ENCODE measurements around the gene CLIP4. TPM values are rescaled to one million over a fixed set of nuclear protein-coding genes. Genes with fewer than 3 reads are reported as not detected.

The CLIP4 gene
- polyA plus RNA-seq, 1 experiment = 71.4 TPM

DNA sequence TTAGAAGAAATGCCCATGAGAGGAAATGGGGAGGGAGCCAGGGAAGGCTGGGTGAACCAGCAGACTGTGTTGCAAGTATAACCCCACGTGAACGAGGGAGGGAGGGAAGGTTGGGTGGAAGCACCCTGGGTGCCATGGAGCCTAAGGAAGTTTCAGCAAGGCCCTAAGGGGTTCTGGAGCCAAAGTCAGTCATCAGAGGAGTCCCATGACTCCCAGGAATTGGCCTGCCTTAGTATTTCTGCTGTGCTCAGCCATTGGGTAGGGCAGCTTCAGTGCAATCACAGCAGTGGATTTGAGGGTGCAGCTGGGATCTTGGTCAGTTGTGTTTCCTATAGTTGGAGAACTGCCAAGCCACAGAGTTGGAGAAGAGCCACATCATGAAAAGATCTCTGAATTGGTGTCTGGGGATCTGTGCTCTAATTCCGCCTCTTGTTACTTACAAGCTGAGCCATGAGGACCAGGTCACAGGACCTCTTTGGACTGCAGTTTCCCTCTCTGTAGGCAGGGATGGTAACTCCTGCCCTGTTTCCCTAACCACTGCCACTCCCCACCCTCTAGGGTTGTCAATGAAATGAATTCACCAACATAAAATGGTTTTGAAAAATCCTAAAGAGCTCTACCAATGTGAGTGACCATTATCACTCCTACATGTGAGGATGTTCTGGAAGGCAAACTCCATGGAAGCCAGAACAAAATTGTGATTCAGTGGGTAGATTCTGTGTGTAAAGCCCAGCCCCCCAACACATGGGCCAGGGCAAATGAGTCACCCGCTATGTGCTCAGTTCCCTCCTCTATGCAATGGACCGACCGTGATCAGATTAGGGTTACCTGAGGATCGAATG, 108.9 kb downstream of the CLIP4 start:
- TF ChIP-seq, protein P1, sequence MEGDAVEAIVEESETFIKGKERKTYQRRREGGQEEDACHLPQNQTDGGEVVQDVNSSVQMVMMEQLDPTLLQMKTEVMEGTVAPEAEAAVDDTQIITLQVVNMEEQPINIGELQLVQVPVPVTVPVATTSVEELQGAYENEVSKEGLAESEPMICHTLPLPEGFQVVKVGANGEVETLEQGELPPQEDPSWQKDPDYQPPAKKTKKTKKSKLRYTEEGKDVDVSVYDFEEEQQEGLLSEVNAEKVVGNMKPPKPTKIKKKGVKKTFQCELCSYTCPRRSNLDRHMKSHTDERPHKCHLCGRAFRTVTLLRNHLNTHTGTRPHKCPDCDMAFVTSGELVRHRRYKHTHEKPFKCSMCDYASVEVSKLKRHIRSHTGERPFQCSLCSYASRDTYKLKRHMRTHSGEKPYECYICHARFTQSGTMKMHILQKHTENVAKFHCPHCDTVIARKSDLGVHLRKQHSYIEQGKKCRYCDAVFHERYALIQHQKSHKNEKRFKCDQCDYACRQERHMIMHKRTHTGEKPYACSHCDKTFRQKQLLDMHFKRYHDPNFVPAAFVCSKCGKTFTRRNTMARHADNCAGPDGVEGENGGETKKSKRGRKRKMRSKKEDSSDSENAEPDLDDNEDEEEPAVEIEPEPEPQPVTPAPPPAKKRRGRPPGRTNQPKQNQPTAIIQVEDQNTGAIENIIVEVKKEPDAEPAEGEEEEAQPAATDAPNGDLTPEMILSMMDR (IDR thresholded peaks at IDR 0.05; ENCODE audit: low read depth, low read length) = no peak
- Histone ChIP-seq H3K9me3 (ENCODE audit: control insufficient read depth, insufficient read depth, low read length) (no peaks in the 10 kb centered on the region), H3K27ac (ENCODE audit: low read depth, low read length) (no peak overlapping the region), H3K4me3 (ENCODE audit: low read depth, low read length) (no peak overlapping the region), H3K27me3 (ENCODE audit: control insufficient read depth, insufficient read depth, low read length) (peaks cover 27% of the 10 kb centered on the region)
- peak; percentile 11 for DNase-seq (ENCODE audit: low read depth, low spot score)
- CTCF ChIA-PET = interaction anchor here (1.0 kb wide), 1 partner anchor 15 kb away, joined by 3 read pairs; no protein-coding TSS in a partner anchor
- POLR2A ChIA-PET = interaction anchor here (0.9 kb wide), 1 partner anchor 30 kb away, joined by 6 read pairs; no protein-coding TSS in a partner anchor

DNA sequence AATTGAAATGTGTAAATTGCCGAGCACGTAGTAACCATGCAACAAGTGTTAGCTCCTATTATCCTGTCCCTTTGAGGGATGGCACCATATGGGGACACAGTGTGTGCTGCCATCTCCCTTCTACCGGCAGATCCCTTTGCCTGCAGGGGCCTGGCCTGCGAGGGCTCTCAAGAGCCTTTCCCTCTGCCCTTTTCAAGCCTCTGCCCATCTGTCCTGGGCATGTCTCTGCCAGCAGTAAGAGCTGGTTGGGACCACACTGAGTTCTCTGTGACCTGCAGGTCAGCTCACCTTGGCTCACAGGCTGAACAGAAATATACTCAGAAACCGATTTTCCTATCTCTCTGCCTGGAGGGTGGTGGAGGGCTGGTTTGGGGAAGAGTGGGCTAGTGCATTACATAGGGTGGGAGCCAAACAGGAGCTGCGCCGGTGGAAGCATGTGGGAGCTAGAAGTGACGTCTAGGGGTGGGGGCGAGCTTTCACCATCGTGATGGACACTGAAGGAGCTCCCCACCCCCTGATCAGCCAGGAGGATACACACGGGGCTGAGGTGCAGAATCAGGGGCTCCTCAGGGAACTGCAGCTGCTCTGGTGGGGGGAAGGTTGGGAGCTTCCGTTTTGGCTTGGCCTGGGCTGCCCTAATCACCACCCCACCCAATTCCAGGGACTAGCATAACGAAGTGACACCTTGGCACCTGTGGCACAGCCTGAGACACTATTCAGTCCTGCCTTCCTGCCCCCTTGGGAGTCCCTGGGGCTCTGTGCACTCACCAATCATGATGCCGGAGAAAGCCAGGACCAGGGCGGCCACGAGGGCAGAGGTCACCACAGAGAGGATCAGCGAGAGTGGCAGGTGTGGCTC, 109.7 kb downstream of the CLIP4 start:
- CTCF ChIA-PET = no interaction called here
- Histone ChIP-seq H3K9me3 (ENCODE audit: control insufficient read depth, insufficient read depth, low read length) (no peaks in the 10 kb centered on the region), H3K27ac (ENCODE audit: low read depth, low read length) (no peak overlapping the region), H3K27me3 (ENCODE audit: control insufficient read depth, insufficient read depth, low read length) (peaks cover 30% of the 10 kb centered on the region), H3K4me3 (ENCODE audit: low read depth, low read length) (no peak overlapping the region)
- POLR2A ChIA-PET = no interaction called here
- DNase-seq (ENCODE audit: low read depth, low spot score) = no peak
- TF ChIP-seq, protein P1 (IDR thresholded peaks at IDR 0.05; ENCODE audit: low read depth, low read length) = no peak

- peaks cover 26% of the 10 kb centered on the region for H3K27me3 ChIP-seq (ENCODE audit: control insufficient read depth, insufficient read depth, low read length)
- ChIA-PET CTCF (no interaction called here), POLR2A (no interaction called here)
- no peak overlapping the region for H3K27ac ChIP-seq (ENCODE audit: low read depth, low read length)
- no peaks in the 10 kb centered on the region for H3K9me3 ChIP-seq (ENCODE audit: control insufficient read depth, insufficient read depth, low read length)
- TF ChIP-seq, protein P1 (IDR thresholded peaks at IDR 0.05; ENCODE audit: low read depth, low read length) = no peak
- no peak overlapping the region for H3K4me3 ChIP-seq (ENCODE audit: low read depth, low read length)
- no peak for DNase-seq (ENCODE audit: low read depth, low spot score)
Measured at GRCh38 chr2:29225814-29226213, 110.6 kb downstream of the CLIP4 start.

DNA sequence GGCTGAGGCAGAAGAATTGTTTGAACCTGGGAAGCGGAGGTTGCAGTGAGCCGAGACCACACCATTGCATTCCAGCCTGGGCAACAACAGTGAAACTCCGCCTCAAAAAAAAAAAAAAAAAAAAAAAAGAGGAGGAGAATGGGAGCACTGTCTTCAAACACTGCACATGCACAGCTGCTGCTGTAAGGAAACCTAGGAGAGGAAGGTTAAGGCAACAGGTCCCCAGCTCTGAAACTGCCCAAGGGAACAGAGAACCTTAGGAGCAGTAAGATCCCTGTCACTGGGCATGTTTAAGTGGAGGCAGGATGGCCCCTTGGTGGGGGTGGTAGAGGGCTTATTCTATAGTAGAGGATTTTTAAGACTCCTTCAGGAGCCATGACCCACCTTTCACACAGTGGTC, 111.2 kb downstream of the CLIP4 start:
- POLR2A ChIA-PET = no interaction called here
- no peak overlapping the region for H3K27ac ChIP-seq (ENCODE audit: low read depth, low read length)
- peaks cover 22% of the 10 kb centered on the region for H3K27me3 ChIP-seq (ENCODE audit: control insufficient read depth, insufficient read depth, low read length)
- no peak overlapping the region for H3K4me3 ChIP-seq (ENCODE audit: low read depth, low read length)
- TF ChIP-seq, protein P1 (IDR thresholded peaks at IDR 0.05; ENCODE audit: low read depth, low read length) = no peak
- DNase-seq (ENCODE audit: low read depth, low spot score) = no peak
- CTCF ChIA-PET = no interaction called here
- H3K9me3 ChIP-seq (ENCODE audit: control insufficient read depth, insufficient read depth, low read length) = no peaks in the 10 kb centered on the region

GRCh38 chr2:29226808-29227207, 111.6 kb downstream of the CLIP4 start:
- no peak overlapping the region for H3K4me3 ChIP-seq (ENCODE audit: low read depth, low read length)
- POLR2A ChIA-PET = no interaction called here

More at GRCh38 chr2:29226808-29227207, 111.6 kb downstream of the CLIP4 start:
- no peak for DNase-seq (ENCODE audit: low read depth, low spot score)
- CTCF ChIA-PET = no interaction called here
- Histone ChIP-seq H3K27ac (ENCODE audit: low read depth, low read length) (no peak overlapping the region), H3K27me3 (ENCODE audit: control insufficient read depth, insufficient read depth, low read length) (peaks cover 25% of the 10 kb centered on the region), H3K9me3 (ENCODE audit: control insufficient read depth, insufficient read depth, low read length) (no peaks in the 10 kb centered on the region)
- TF ChIP-seq, protein P1 (IDR thresholded peaks at IDR 0.05; ENCODE audit: low read depth, low read length) = no peak
